ENCODE measurements around the gene POLN.

Gene POLN

DNA sequence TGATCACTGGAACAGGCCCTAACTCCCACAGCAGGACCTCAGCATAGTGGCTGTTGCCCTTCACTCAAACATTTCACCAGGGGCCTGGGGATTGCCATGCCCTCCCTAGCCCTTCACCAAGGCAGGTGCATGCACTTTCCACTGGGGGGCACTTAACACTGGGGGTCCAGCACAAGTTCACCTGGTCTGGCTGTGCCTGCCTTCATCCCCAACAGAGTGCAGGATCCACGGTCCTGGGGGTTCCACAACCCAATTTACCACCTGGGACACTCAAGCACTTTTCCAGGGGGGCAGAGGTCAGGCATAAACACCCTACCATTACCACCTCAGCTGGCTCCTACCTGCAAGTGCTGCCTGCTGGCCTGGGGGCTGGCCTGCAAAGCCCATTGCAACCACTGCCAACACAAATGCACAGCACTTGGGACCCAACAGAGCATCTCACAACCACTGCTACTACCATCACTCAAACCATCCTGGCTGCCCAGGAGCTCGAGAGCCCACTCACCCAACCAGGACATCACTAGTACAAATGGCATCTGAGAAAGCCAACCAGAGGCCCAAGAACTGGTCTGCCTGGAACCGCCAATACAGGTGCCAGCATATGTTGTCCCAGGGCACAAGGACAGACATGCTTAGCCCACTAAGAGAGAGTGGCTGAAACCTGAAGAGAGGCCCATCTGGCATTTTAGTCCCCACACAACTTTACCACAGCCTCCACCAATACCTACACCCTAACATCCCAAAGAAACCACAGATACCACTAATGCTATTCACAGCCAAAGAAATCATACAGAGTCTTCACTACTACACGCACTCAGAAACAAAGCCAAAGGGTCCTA is 139.7 kb downstream of the POLN start:
- no peak for DNase-seq

DNA sequence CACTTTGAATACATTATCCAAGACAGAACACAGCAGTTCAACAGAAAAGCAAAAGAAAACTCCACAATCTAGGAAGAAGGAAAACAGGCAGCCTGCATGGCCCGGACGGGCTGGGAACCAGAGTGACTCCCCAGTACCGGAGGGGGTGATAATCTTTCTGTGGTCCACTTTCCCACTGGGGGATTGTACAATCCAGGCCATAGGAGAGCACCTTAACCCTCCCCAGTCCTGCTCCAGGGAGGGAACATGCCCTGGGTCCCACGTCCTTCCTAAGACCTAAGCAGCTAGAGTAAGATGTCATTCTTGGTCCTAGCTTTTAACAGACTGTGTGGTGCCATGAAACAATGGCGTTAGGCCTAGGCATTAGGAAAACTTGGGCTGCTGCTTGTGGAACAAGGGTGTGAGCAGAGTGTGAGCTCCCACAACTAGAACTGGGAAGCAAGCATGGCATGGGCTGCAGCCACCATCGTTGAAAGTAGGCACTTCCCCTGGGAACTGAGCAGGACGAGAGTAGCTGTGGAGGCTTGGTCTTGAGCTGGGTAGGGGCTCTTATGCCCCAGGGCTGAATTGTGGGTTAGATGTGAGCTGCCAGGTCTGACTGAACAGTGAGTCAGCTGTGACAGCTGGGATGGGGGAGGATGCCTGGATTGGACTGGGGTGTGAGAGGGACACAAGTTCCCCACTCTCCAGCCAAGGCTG is 140.4 kb downstream of the POLN start:
- no peak for DNase-seq

DNA sequence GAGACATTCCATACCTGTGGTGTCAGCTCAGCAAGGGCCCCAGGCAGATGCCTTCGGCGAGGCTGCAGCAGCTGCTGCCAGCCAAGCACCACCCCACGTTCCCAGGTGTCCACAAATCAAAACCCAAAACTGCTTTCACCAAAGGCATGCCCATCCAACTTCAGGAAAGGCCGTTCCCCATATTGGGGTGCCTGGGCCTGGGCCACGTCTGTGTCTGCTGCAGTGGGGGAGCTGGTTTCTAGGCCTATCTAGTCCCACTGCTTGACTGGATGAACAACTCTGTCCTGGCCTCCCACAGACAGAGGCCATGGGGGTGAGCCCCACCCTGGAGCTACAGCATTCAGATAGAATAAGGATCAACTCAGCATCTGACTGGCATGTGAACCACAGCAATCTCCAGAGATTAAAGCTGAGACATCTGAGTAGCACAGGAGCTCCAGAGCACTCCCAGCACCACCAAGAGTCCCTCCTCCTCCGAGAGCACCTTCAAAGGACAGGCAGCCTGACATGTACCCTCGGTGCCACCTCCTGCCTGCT is 145.8 kb downstream of the POLN start:
- DNase-seq: no peak

DNA sequence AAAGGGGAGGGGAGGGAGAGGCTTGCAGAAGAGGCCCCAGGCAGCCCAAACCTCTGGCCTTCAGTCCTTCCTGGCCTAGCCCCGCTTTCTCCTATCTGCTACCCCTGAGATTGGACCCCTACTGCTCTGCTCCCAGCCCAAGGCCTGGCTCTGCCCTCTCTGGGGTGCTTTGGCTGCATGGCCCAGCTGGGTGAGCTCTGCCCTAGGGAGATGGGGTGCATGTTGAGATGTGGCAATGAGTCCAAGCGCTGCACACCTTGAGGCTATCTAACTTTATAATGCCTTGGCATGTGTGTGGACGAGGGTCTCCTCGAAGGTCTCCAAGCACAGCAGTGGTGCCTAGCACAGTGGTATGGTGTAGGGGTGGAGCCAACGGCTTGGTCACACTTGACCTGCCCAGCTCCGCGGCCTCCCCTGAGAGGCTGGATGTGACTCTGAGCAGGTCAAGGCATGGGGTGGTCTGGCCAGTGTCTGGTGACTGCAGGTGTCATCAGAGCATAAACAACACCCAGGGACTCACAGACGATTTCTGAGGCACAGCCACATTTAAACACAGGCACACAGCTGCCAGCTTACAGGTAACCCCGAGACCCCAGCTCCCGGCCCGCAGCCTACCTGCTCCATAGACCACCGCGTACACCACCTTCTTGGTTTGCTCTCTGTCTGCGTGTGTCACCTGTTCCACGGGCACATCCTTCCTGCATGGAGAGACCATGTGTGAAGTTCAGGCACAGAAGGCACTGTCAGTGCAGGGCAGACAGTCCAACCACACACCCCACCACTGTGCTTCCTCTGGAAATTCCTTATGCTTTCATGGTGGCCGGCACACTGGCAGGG is 146.5 kb downstream of the POLN start:
- no peak for DNase-seq

DNA sequence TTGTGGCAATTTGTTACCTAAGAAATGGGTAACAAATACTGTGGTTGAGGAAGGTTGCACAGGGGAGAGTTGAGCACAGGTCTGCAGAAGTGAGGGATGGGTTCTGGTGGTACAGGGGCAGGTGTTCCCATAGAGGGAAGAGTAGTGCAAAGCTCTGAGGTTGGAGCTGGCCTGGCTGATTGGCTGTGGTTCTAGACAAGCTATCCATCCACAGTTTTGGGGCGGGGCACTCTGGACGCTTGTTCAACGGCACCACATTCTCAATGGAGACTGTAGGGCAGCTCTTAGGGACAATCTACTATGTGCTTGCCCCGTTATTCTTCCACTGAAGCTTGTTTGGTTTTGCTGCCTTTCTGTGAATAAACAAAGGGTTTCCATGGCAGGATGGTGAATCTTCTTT is 147.4 kb downstream of the POLN start:
- DNase-seq: no peak

DNA sequence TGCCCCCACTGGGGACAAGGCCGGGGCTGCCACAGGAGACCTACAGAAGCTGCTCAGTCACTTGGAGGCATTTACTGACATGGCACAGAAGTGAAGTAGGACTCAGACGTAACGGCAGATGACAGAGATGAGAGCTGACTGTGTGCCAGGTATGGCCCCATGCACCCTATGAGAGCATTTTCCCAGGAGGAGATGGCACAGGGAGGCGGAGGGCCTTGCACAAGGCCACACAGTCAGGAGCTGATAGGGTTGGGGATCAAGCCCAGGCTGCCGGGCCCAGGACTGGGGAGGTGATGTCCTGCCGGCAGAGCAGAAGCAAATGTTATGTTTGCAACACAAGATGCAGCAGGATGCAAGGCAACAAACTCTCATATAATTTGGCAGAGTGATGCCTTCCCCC is 148.7 kb downstream of the POLN start:
- no peak for DNase-seq

DNA sequence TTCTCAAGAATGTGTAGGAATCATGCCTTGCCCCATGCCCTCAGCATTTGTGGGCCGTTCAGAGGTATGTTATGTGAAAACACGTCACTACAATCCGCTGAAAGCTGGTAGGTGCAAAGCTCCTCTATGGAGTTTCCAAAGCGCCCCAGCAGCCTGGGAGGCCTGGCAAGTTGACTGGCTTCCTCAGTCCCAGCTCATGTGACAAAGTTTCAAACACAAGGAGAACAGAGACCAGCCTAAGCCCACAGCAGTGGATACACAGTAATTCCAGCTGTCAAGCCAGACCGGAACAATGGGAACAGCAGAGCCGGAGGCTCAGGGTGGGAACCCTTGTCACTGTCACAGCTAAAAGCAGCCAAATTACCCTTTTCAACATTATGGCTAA is 149.3 kb downstream of the POLN start:
- DNase-seq: no peak

DNA sequence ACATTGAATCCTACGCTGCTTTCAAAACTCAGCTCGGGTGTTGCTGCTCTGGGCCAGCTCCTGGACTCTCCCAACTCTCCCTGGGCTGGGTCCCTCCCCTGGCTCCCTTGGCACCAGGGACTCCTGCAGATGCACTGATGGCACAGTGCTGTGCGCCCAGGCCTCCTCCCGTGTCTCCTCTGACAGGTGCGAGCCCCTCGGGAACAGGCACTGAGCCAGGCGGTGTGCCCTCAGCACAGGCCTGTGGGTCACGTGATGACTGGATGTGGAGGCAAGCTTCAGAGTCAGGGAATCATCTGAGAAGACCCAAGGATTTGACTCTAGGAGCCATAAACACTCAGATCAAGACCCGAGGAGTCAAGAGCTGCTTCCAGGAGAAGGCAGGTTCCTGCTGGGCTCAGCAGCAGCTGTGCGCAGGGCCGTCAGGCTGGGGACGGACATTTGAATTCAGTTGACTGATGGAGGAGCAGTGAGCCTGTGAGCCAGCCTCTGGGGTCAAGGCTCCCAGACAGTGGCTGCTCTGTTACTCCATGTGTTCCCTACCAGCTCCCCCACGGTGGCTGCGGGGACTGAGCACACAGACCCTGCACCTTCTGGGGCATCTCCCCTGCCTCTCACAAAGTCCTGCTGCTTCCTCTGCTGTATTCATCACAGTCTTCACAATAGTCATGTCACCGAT is 149.8 kb downstream of the POLN start:
- no peak for DNase-seq

DNA sequence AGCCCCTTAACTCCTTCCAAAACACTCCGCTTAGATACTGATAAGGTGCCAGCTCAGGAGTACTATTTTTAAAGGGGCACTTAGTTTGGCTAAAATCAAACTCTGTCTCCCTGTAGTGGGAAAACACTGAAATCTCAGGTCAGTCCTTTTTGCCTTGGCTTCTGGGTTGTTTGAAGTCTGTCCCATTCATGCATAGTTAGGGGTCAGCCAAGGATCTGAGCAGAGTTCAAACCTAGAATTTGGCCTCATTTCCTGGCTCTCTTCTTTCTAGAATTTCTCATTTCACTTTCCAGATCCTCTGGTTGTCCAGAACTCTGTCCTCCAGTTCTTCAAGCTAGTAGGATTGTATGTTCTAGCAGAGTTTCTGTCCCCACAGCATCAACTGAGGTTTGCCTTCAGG is 151.3 kb downstream of the POLN start:
- DNase-seq: no peak

DNA sequence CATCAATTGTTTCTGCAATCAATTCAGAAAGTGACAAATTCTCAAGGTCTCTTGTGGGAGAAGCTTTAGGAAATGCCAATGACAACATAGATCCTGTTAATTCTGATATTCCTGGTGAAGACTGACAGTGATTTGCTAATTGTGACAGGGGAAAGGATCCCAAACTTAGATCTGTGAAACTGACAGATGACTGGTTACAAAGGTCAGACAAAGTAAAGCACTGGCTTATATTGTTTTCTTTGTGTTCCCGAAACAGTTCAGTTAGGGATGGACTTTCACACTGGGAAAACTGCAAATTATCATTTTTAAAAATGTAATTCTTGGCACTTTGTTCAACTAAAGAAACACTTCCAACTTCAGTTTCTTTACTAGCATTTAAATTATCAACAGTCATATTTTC is 152.7 kb downstream of the POLN start:
- no peak for DNase-seq

DNA sequence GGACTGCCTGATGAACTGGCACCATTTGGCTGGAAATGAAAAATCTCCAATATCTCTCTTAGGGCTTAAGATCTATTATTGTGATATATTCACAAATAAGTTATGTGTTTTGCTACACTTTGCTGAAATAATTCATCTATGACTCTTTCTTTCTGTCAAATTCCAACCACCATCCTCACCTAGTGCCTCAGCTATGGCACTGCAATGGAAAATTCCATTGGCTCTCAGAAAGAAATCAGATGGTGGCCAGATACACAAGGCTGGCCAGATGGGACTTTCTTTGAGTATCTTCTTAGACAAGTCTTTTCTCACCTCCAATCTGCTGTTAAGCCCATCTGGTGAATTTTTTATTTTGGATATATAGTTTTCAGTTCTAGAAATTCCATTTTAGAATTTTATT is 154.8 kb downstream of the POLN start:
- DNase-seq: no peak

DNA sequence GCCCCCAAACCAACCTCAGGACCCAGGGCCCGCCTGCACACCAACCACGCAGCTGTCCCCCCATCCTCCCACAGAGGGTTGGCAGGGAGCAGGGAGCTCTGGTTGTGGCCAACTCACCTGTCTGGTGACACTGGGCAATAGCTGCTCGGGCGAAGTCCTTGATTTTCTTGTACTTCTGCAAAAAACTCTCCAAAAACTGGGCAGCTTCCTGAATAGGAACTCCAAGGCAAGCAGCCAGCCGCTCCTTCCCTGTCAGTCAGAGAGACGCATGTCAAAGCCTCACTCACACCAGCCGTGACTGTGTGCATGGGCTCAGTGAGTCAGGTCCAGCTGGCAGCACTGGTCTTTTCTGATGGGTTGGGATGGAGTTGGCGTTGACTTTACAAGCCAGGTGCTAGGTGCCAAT is 156.4 kb downstream of the POLN start:
- no peak for DNase-seq

DNA sequence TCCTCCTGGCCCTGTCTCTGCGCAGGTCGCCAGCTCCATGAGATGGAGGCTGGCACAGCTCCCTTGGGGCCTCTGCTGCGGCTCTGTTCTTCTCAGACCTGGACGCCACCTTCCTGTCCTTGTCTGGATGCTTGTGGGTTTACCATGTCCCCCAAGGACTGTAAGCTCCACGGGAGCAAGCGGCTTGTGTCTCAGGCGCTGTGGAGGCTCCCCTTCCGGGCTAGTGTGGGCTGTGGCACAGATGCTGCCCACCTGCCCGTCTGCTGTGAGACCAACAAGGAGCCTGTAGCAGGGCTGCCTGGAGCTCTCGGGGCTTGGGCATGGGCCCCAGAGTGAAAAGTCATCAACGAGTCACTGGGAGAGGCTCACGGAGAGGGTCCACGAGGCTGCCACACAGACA is 157.6 kb downstream of the POLN start:
- no peak for DNase-seq

DNA sequence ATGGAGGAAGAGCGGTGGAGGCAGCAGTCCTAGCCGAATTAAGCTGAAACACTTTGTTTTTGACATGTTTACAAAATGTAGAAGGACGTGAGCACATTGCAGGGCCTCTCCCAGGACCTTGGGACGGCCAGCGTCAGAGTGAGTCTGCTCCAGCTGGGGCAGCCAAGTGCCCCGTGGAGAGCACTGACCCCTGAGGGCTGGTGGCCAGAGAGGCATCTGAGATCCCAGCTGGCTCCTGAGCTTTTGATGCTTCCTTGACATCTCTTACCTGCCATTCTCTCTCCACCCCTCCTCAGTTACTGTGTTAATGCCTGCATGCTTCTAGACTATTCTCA is 158.1 kb downstream of the POLN start:
- DNase-seq: no peak

DNA sequence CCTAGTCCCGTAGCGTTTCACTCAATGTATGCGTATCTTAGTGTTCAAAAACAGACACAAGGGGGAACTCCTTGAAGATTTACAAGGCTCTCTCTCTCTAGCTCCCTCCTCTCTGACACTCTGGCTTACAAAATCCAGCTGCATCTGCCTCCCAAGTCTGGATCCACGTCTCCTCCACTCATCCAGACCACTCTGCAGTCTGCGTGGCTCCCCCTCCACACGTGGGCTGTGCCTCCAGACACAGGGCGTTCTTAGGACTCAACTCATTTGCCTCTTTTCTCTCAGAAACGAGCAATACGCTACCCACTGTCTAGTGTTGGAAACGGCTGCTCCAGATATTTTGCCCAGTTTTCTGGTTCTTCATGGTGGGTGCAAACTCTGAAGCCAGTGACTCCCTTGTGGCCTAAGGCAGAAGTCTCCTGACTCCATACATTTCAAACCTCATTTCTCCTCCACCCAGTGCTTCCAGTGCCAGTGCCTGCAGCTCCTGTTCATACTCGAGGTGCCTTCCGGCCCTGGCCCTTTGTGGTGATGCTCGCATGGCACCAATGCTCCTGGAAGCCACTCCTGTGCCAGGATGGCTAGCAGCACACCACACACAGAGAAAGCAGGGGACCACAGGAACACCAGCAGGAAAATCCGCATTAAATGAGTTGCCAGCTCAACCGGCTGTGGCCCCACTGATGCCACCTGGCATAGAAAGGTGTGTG is 158.7 kb downstream of the POLN start:
- DNase-seq: no peak

DNA sequence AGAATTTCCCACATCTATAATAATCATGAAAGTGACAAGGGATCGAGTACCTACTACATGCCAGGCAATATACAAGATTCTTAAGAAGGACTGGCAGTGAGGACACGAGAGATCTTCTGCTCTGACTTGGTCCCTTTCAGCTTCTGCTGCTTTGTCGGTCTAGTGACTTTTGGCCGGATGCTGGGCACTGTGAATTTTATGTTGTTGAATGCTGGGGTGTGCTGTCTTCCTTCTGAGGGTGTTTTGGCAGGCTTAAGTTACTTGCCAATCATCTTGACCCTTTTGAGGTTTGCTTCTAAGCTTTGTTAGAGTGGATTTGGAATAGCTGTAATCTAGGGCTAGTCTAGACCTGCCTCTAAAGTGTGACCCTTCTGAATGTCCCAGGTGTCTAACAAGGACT is 159.3 kb downstream of the POLN start:
- no peak for DNase-seq

DNA sequence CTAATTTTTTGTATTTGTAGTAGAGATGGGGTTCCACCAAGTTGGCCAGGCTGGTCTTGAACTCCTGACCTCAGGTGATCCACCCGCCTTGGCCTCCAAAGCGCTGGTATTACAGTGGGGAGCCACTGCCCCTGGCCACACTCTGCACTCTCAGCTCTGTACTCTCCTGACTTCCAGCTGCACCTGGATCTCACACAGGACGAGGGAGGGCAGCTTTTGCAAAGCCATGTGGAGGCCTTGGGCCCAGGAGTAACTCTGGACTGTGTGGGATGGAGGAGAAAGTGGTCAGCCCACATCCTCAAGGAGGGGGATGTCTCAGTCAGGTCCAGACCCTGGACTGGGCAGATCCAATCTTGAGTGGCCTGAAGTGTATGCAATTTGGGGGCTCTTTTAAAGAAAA is 159.8 kb downstream of the POLN start:
- no peak for DNase-seq

DNA sequence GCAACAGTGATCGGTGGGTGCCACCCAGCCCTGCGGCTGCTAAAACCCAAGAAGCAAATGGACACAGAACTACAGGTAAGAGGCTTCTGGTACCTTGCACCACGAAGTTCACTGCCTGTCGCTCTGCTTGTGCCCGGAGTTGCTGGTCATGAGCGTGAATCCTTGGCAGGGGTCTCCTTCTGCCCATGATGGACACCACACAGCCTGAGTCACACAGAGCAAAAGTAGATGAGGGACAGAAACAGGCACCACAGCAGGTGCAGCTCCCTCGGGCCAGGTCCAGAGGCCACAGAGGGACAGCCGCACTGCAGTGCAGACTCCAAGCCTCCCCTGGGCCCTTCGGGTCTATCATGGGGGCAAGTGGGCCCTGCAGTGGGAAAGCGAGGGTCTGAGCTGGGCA is 160.4 kb downstream of the POLN start:
- DNase-seq: no peak

DNA sequence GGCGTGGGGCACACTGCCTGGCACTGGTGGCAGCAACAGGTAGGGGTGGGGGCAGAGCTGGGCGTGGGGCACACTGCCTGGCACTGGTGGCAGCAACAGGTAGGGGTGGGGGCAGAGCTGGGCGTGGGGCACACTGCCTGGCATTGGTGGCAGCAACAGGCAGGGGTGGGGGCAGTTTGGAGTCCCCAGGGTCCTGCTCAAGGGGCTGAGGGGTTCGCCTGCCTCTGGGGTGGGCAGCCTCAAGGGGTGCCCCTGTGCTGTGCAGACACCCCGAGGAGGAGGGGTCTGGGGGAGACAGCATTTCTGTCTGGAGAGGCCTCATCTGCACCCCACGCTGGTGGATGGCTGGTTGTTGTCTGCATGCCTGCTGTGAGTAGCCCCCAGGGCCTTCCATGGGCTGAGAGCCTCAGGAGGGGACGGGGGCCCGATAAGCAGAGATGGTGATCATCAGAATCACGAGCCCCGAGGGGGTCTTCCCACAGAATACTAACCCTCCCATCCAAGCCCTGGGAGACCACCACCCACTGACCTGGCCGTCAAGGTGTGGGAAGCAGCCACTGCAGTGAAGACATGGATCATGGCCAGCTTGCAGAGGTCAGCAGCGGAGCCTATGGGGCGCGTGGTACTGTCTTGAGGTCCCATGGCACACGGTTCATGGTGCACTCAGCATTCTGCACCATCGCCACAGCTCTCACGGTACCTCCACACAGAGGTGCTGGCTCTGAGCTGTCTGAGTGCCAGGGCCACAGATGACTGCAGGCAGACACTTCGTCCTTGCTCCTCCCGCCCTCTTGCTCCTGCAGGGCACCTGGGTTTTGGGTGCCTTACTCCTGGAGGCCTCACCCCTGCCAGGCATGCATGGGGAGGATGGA is 161.3 kb downstream of the POLN start:
- no peak for DNase-seq

DNA sequence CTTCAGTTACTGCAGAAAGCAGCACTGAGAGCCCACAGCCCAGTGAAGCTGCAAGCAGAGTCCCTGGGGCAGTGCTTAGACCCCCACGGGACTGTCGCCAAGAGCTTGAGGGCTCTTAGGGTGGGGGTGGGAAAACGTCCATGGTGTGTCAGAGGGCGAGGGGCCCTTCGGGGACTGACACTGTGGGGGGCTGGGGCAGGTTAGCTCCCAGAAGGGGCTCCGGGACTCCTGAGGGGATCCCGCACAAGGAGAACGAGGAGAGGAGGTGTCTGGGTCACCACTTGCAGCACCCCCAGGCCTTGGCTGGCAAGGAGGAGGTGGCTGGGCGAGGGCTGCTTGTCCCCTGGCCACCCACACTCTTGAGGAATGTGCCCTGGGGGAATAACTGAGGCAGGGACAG is 162.0 kb downstream of the POLN start:
- DNase-seq: no peak

DNA sequence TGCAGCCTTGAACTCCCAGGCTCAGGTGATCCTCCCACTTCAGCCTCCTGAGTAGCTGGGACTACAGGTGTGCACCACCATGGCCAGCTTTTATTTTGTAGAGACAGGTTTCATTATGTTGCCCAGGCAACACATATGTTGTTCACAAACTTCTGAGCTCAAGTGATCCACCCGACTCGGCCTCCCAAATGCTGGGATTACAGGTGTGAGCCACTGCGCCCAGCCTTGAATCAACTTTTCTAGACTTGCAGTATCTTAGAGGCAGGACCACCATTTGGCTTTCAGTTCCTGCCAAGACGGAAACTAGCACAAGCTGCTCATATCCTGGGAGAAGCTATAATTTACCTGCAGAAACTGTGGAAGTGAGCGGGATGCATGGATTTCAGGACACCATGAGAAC is 162.9 kb downstream of the POLN start:
- no peak for DNase-seq

All from stimulated activated CD4-positive, alpha-beta T cell treated with anti-CD3 and anti-CD28 coated beads, Interleukin-12 subunit alpha, Interleukin-12 subunit beta, amount 100 ng/mL, for 4 hours (primary cell).